Measurements from ENCODE around the gene HSPA8. TPM values are rescaled to one million over a fixed set of nuclear protein-coding genes. Genes with fewer than 3 reads are reported as not detected.

Gene HSPA8
- polyA plus RNA-seq, 1 donor from 2014 or later, result 2,242 TPM

- Histone ChIP-seq H3K36me3 (ENCODE audit: insufficient read depth, low read length) (no peaks in the 10 kb centered on the region), H2AFZ (ENCODE audit: low read depth, low read length) (no peak overlapping the region), H3K9me2 (ENCODE audit: insufficient read depth, low read length) (no peaks in the 10 kb centered on the region), H4K20me1 (ENCODE audit: insufficient read depth) (no peaks in the 10 kb centered on the region), H3F3A (ENCODE audit: insufficient read depth, low read length, poor library complexity, severe bottlenecking) (no peaks in the 10 kb centered on the region), H3K79me2 (replicated peaks; ENCODE audit: insufficient read depth, low read length) (no peaks in the 10 kb centered on the region), H3K9me3 (ENCODE audit: low read length) (no peaks in the 10 kb centered on the region), H3K4me2 (ENCODE audit: low read length) (no peak overlapping the region), H3K27me3 (ENCODE audit: insufficient read depth, low read depth, low read length) (no peaks in the 10 kb centered on the region), H3K4me3 (ENCODE audit: low read length) (no peak overlapping the region), H3K27ac (ENCODE audit: low read length) (no peak overlapping the region), H3K9ac (ENCODE audit: low read length) (no peak overlapping the region)
- TF ChIP-seq REST (IDR thresholded peaks at IDR 0.05; ENCODE audit: borderline replicate concordance), result no peak
- TF ChIP-seq SMC3 (conservative IDR thresholded peaks at IDR 0.05; ENCODE audit: poor library complexity), result no peak
- TF ChIP-seq RAD21 (conservative IDR thresholded peaks at IDR 0.05), result no peak
- TF ChIP-seq EP300 (conservative IDR thresholded peaks at IDR 0.05; ENCODE audit: poor library complexity, severe bottlenecking), result no peak
- TF ChIP-seq POLR2AphosphoS5 (IDR thresholded peaks at IDR 0.05), result no peak
- no peak for TF ChIP-seq CTCF (IDR thresholded peaks at IDR 0.05; ENCODE audit: poor library complexity, severe bottlenecking)
- TF ChIP-seq MXI1 (conservative IDR thresholded peaks at IDR 0.05; ENCODE audit: poor library complexity, severe bottlenecking), result no peak
- no peak for TF ChIP-seq TAF1 (IDR thresholded peaks at IDR 0.05; ENCODE audit: low read depth)
- TF ChIP-seq EZH2 (IDR thresholded peaks at IDR 0.05; ENCODE audit: borderline replicate concordance, insufficient read depth, low read length, poor library complexity, severe bottlenecking), result no peak
These were observed 21.0 kb upstream of the HSPA8 start for GRCh38 chr11:123082977-123083376.

- Histone ChIP-seq H3K9me2 (ENCODE audit: insufficient read depth, low read length) (no peaks in the 10 kb centered on the region), H3K4me2 (ENCODE audit: low read length) (no peak overlapping the region), H3K36me3 (ENCODE audit: insufficient read depth, low read length) (no peaks in the 10 kb centered on the region), H2AFZ (ENCODE audit: low read depth, low read length) (no peak overlapping the region), H3K79me2 (replicated peaks; ENCODE audit: insufficient read depth, low read length) (no peaks in the 10 kb centered on the region), H4K20me1 (ENCODE audit: insufficient read depth) (no peaks in the 10 kb centered on the region), H3K27ac (ENCODE audit: low read length) (no peak overlapping the region), H3F3A (ENCODE audit: insufficient read depth, low read length, poor library complexity, severe bottlenecking) (no peaks in the 10 kb centered on the region), H3K4me3 (ENCODE audit: low read length) (no peak overlapping the region), H3K9me3 (ENCODE audit: low read length) (no peaks in the 10 kb centered on the region), H3K9ac (ENCODE audit: low read length) (no peak overlapping the region), H3K27me3 (ENCODE audit: insufficient read depth, low read depth, low read length) (no peaks in the 10 kb centered on the region)
- TF ChIP-seq RAD21 (conservative IDR thresholded peaks at IDR 0.05) (no peak), MXI1 (conservative IDR thresholded peaks at IDR 0.05; ENCODE audit: poor library complexity, severe bottlenecking) (no peak), EP300 (conservative IDR thresholded peaks at IDR 0.05; ENCODE audit: poor library complexity, severe bottlenecking) (no peak), REST (IDR thresholded peaks at IDR 0.05; ENCODE audit: borderline replicate concordance) (no peak), TAF1 (IDR thresholded peaks at IDR 0.05; ENCODE audit: low read depth) (no peak), POLR2AphosphoS5 (IDR thresholded peaks at IDR 0.05) (no peak), SMC3 (conservative IDR thresholded peaks at IDR 0.05; ENCODE audit: poor library complexity) (no peak), CTCF (IDR thresholded peaks at IDR 0.05; ENCODE audit: poor library complexity, severe bottlenecking) (no peak)
These were observed 18.1 kb upstream of the HSPA8 start for GRCh38 chr11:123080015-123080414.

Data from neural cell (in vitro differentiated cells).